HepG2 (cell line): ENCODE results near the gene KDELR3. TPM values are rescaled to one million over a fixed set of nuclear protein-coding genes. Genes with fewer than 3 reads are reported as not detected.

Experiments
- ATAC-seq: fragments of 200-7000 bp; cut with Tn5 transposase; 3 replicates; pipeline ENCODE4 v1.9.1; 2020; ENCODE audit warnings: mild to moderate bottlenecking, moderate library complexity
- BruUV-seq: library from RNA; stranded (reverse); fragments of 400-500 nt; replicated peaks from 2 replicates; lab custom pipeline; 2021; lab: Mats Ljungman, UMichigan
- CTCF ChIA-PET: fragments of 300-600 bp; formaldehyde crosslinking; extraction: SDS; loops from one replicate; lab custom pipeline; 2021; ENCODE audit warnings: low total read pairs, inconsistent platforms, low intra/inter-chr PET ratio; lab: Yijun Ruan, JAX
- POLR2A ChIA-PET: fragments of 350-600 bp; sonication (Branson Sonifier 250); formaldehyde crosslinking; loops from one replicate; lab custom pipeline; 2020; ENCODE audit warnings: antibody characterized with exemption, inconsistent platforms; lab: Yijun Ruan, JAX
- DNase-seq: peaks from one replicate; pipeline ENCODE4 v3.0.0-alpha.2; 2015; ENCODE audit warnings: low spot score
- FAIRE-seq: peaks from 3 replicates; lab custom pipeline; 2011; peaks lifted over from hg19 to GRCh38; lab: Jason Lieb, UNC
- H2AFZ ChIP-seq: one replicate; pipeline ENCODE4 v1.6.1; 2011; ENCODE audit warnings: low read length, inconsistent platforms
- H3K27ac ChIP-seq: fragments of 300-600 bp; 3 replicates; pipeline ENCODE4 v1.8.0; 2011; ENCODE audit warnings: mixed run types, mild to moderate bottlenecking, mixed read lengths, low read length, inconsistent platforms; ENCODE audit not compliant: insufficient read depth; ENCODE audit errors: extremely low read length
- H3K27me3 ChIP-seq, 2 experiments: fragments of 200-600 bp in 1 of 2; 2 replicates in 1 of 2; 3 replicates in 1 of 2; pipeline versions ENCODE4 v1.6.0 to v1.8.0; 2011; ENCODE audit warnings: low read length in 2 of 2, mild to moderate bottlenecking in 2 of 2, moderate library complexity in 2 of 2, inconsistent platforms in 1 of 2; ENCODE audit not compliant: insufficient read depth in 2 of 2, control insufficient read depth in 1 of 2
- H3K36me3 ChIP-seq, 2 experiments: fragments of 200-600 bp in 1 of 2; replicated peaks in 1 of 2; 2 replicates in 1 of 2; 3 replicates in 1 of 2; pipeline versions ENCODE4 v1.5.1 to v1.8.0; 2011; ENCODE audit warnings: low read length in 2 of 2, inconsistent platforms in 1 of 2; ENCODE audit not compliant: insufficient read depth in 2 of 2, control insufficient read depth in 1 of 2
- H3K4me1 ChIP-seq: 2 replicates; pipeline ENCODE4 v1.5.1; 2012; ENCODE audit warnings: low read length, inconsistent platforms; ENCODE audit not compliant: insufficient read depth
- H3K4me2 ChIP-seq: 2 replicates; pipeline ENCODE4 v1.6.0; 2011; ENCODE audit warnings: low read depth, low read length, inconsistent platforms
- H3K4me3 ChIP-seq, 3 experiments: fragments of 200-600 bp in 1 of 3; sonication (generic), shearing (Covaris generic) in 1 of 3; replicated peaks in 1 of 3; 2 replicates each; pipeline ENCODE4 v1.5.1; 2011 to 2016; ENCODE audit warnings: low read length in 3 of 3, inconsistent platforms in 2 of 3, low read depth in 2 of 3, mild to moderate bottlenecking in 2 of 3, control low read depth in 1 of 3, mixed read lengths in 1 of 3; ENCODE audit not compliant: insufficient read depth in 1 of 3
- H3K79me2 ChIP-seq: one replicate; pipeline ENCODE4 v1.6.1; 2011; ENCODE audit warnings: low read length, inconsistent platforms; ENCODE audit not compliant: insufficient read depth
- H3K9ac ChIP-seq: 2 replicates; pipeline ENCODE4 v1.6.0; 2011; ENCODE audit warnings: mild to moderate bottlenecking, low read depth, low read length, inconsistent platforms; ENCODE audit not compliant: insufficient read depth
- H3K9me3 ChIP-seq: 2 replicates; pipeline ENCODE4 v1.5.1; 2012; ENCODE audit warnings: mild to moderate bottlenecking, low read length
- H4K20me1 ChIP-seq: 2 replicates; pipeline ENCODE4 v1.6.0; 2011; ENCODE audit warnings: inconsistent platforms, mild to moderate bottlenecking, low read length, moderate library complexity; ENCODE audit not compliant: insufficient read depth
- GATA4 ChIP-seq: sonication (generic); IDR thresholded peaks from 2 replicates; pipeline ENCODE4 v1.6.1; 2016; ENCODE audit warnings: antibody characterized with exemption, low read depth, borderline replicate concordance
- HMG20B ChIP-seq: conservative IDR thresholded peaks from 2 replicates; pipeline ENCODE4 v1.6.1; 2016; ENCODE audit warnings: missing genetic modification reagents, missing compliant biosample characterization
- KLF6 ChIP-seq: IDR thresholded peaks from 2 replicates; pipeline ENCODE4 v1.8.0; 2016; ENCODE audit warnings: missing biosample characterization, missing genetic modification reagents
- MBD4 ChIP-seq: IDR thresholded peaks from 2 replicates; pipeline ENCODE4 v1.6.1; 2012; ENCODE audit warnings: low read length, inconsistent platforms, borderline replicate concordance
- RAD21 ChIP-seq: fragments of 450-650 bp; formaldehyde crosslinking; IDR thresholded peaks from 2 replicates; pipeline ENCODE4 v1.5.0; 2020; ENCODE audit warnings: mild to moderate bottlenecking
- SRSF9 ChIP-seq: fragments of 200-400 bp; formaldehyde crosslinking; IDR thresholded peaks from 2 replicates; pipeline ENCODE4 v1.6.1; 2018; ENCODE audit warnings: borderline replicate concordance, mild to moderate bottlenecking, low read depth, low read length; ENCODE audit not compliant: insufficient read depth, poor library complexity, severe bottlenecking
- TBX2 ChIP-seq: sonication (generic); formaldehyde crosslinking; IDR thresholded peaks from 2 replicates; pipeline ENCODE4 v1.5.0; 2020; ENCODE audit warnings: missing genetic modification reagents, mild to moderate bottlenecking, borderline replicate concordance
- USF2 ChIP-seq, 2 experiments: sonication (generic) in 1 of 2; formaldehyde crosslinking in 1 of 2; IDR thresholded peaks; 2 replicates each; pipeline versions ENCODE4 v1.5.1 to v1.6.1; 2011 to 2020; ENCODE audit warnings: borderline replicate concordance in 1 of 2, low read depth in 1 of 2, low read length in 1 of 2, mild to moderate bottlenecking in 1 of 2, missing genetic modification reagents in 1 of 2, moderate library complexity in 1 of 2
- WIZ ChIP-seq: sonication (generic); formaldehyde crosslinking; IDR thresholded peaks from 2 replicates; pipeline ENCODE4 v1.5.1; 2020; ENCODE audit warnings: mild to moderate bottlenecking, missing genetic modification reagents
- ZFX ChIP-seq: sonication (generic); formaldehyde crosslinking; IDR thresholded peaks from 2 replicates; pipeline ENCODE4 v1.4.0; 2020; ENCODE audit warnings: mild to moderate bottlenecking, low read depth, missing genetic modification reagents, moderate library complexity
- ZNF263 ChIP-seq: sonication (generic); formaldehyde crosslinking; IDR thresholded peaks from 2 replicates; pipeline ENCODE4 v1.4.0; 2020; ENCODE audit warnings: missing genetic modification reagents
- ZNF816 ChIP-seq: sonication (generic); formaldehyde crosslinking; IDR thresholded peaks from 2 replicates; pipeline ENCODE4 v1.8.0; 2022; ENCODE audit warnings: missing genetic modification reagents, mild to moderate bottlenecking, borderline replicate concordance
- WGBS: methylation state at CpG from one replicate; pipeline ENCODE4 v1.1.6; 2017; ENCODE audit warnings: low lambda C conversion rate; 5-methylcytosine and 5-hydroxymethylcytosine counted together
- in situ Hi-C: cut with HindIII; loops from 2 replicates; pipeline ENCODE4 v1.10.0; 2017; ENCODE audit warnings: low pct_unique_long_range_greater_than_20kb; ENCODE audit not compliant: extremely low pct_ligation_motif_present
- intact Hi-C: fragments of 100-400 bp; cut with micrococcal nuclease; formaldehyde crosslinking; loops from one replicate; pipeline ENCODE4 v1.10.0; 2022; ENCODE audit not compliant: unreplicated experiment
- polyA plus RNA-seq, 8 experiments: library from polyadenylated mRNA; depleted of rRNA in 3 of 8; stranded (reverse) in 7 of 8; unstranded in 1 of 8; fragments of >200 nt; fragmentation: Illumina TruSeq in 4 of 8; extraction: Trizol in 4 of 8; gene quantifications; 2 replicates each; pipeline versions ENCODE4 v1.2.1 to v1.2.3, GENCODE V29; 2011 to 2016; ENCODE audit warnings: low read depth in 4 of 8, missing spikeins in 1 of 8, mixed read lengths in 1 of 8; ENCODE audit not compliant: insufficient read depth in 1 of 8
- total RNA-seq, 5 experiments: library from RNA; depleted of rRNA; stranded (reverse); fragments of >200 nt; fragmentation: Illumina TruSeq; extraction: Trizol; gene quantifications; 2 replicates each; pipeline ENCODE4 v1.2.3, GENCODE V29; 2016; ENCODE audit warnings: low read depth in 1 of 5
- TF ChIP-seq, protein P1 (sequence below): sonication (generic); formaldehyde crosslinking; IDR thresholded peaks from 2 replicates; pipeline ENCODE4 v1.4.0; 2020; ENCODE audit warnings: missing genetic modification reagents
- TF ChIP-seq, protein P2 (sequence below): sonication (generic); formaldehyde crosslinking; IDR thresholded peaks from 2 replicates; pipeline ENCODE4 v1.4.0; 2020; ENCODE audit warnings: missing genetic modification reagents

KDELR3 gene
- total and polyA plus RNA-seq, 2 of the 13 experiments (the other 11 are each of a cell fraction or from before 2014, with no cell fraction given), result 24.2 to 65.7 TPM

DNA sequence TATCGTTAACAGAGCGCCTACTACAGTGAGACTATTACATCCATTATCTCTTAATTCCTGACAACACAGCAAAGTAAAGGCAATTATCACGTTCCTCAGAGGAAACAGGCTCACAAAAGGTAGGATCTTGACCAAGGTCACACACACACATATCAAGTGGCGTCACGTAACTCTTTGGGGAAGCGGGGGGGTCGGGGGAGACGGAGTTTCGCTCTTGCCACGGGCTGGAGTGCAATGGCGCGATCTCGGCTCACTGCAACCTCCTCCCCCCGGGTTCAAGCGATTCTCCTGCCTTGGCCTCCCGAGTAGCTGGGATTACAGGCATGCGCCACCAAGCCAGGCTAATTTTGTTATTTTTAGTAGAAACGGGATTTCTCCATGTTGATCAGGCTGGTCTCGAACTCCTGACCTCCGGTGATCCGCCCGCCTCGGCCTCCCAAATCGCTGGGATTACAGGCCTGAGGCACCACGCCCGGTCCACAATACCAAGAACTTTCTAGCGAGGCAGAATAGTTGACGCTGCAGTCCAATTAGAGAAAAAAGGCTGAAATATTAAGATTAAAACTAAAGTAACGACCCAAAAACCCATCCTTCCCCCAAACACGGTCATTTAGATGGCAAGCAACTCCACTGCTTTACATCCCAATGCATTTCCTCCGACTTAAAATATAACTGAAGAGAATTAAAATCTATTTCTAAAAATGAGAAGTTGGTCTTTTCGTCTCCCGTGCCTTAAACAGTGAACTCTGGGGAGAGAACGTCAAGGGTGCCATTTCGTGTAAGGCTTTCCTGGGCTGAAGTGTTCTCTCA, 37.0 kb downstream of the KDELR3 start (continued):
- TF ChIP-seq USF2 (IDR thresholded peaks at IDR 0.05; ENCODE audit: low read depth, low read length) (no peak), USF2 (CRISPR knock-in tag; IDR thresholded peaks at IDR 0.05; ENCODE audit: borderline replicate concordance) (no peak)

- FAIRE-seq, result no peak
- Histone ChIP-seq H3K4me2 (peak overlapping the region; percentile 93), H2AFZ (no peak overlapping the region), H3K9me3 (no peaks in the 10 kb centered on the region), H3K4me3 (peak overlapping the region; percentile 93 to 99 (median 96)), H4K20me1 (peaks cover 40% of the 10 kb centered on the region), H3K79me2 (peaks cover 52% of the 10 kb centered on the region), H3K4me1 (peaks cover 67% of the 10 kb centered on the region), H3K27ac (peak overlapping the region; percentile 97), H3K9ac (peak overlapping the region; percentile 99), H3K27me3 (no peaks in the 10 kb centered on the region; a peak in 1 of 5 replicates), H3K36me3 (peaks cover 8 to 16% of the 10 kb centered on the region in 2 experiments; a peak in 3 of 5 replicates)
- peak; percentile 74 for ATAC-seq
- no peak for DNase-seq
- 0% methylated on average over 2 of the region's 69 CpGs for WGBS
- ChIA-PET CTCF (no interaction called here), POLR2A (no interaction called here)
- BruUV-seq, result no TSS peak
- in situ Hi-C loops (no loop called here), intact Hi-C loops (loop anchor here (5.0 kb wide), 1 partner anchor 43 kb away; no protein-coding TSS in a partner anchor)
- TF ChIP-seq GATA4 (no peak), ZFX (CRISPR knock-in tag) (peak; percentile 90), SRSF9 (no peak), HMG20B (no peak), TBX2 (peak; percentile 19), MBD4 (no peak), WIZ (CRISPR knock-in tag) (0 out of 2 replicates have a peak, but pooled peaks have one; percentile 81), RAD21 (CRISPR knock-in tag) (peak; percentile 21; the same call in 1 of the 2 replicates), KLF6 (CRISPR knock-in tag) (peak; percentile 20; the same call in 1 of the 2 replicates), ZNF263 (no peak), ZNF816 (CRISPR knock-in tag) (no peak)
- TF ChIP-seq, protein P1, sequence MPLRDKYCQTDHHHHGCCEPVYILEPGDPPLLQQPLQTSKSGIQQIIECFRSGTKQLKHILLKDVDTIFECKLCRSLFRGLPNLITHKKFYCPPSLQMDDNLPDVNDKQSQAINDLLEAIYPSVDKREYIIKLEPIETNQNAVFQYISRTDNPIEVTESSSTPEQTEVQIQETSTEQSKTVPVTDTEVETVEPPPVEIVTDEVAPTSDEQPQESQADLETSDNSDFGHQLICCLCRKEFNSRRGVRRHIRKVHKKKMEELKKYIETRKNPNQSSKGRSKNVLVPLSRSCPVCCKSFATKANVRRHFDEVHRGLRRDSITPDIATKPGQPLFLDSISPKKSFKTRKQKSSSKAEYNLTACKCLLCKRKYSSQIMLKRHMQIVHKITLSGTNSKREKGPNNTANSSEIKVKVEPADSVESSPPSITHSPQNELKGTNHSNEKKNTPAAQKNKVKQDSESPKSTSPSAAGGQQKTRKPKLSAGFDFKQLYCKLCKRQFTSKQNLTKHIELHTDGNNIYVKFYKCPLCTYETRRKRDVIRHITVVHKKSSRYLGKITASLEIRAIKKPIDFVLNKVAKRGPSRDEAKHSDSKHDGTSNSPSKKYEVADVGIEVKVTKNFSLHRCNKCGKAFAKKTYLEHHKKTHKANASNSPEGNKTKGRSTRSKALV (CRISPR knock-in tag), result no peak
- TF ChIP-seq, protein P2, sequence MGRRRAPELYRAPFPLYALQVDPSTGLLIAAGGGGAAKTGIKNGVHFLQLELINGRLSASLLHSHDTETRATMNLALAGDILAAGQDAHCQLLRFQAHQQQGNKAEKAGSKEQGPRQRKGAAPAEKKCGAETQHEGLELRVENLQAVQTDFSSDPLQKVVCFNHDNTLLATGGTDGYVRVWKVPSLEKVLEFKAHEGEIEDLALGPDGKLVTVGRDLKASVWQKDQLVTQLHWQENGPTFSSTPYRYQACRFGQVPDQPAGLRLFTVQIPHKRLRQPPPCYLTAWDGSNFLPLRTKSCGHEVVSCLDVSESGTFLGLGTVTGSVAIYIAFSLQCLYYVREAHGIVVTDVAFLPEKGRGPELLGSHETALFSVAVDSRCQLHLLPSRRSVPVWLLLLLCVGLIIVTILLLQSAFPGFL (CRISPR knock-in tag), result no peak
These were observed 37.7 kb downstream of the KDELR3 start for GRCh38 chr22:38505541-38506117.
